Liver (tissue), 9 donors: ENCODE results near the gene SCUBE3. TPM values are rescaled to one million over a fixed set of nuclear protein-coding genes. Genes with fewer than 3 reads are reported as not detected.

Experiments used
- DNase-seq: peaks from one replicate; pipeline ENCODE4 v3.0.0-alpha.2; 2017; ENCODE audit warnings: low spot score
- H3K27ac ChIP-seq, 2 donors: one replicate each; pipeline ENCODE4 v1.7.0; 2013; ENCODE audit warnings: inconsistent platforms in 2 of 2, low read length in 2 of 2, control low read depth in 1 of 2, low read depth in 1 of 2, mild to moderate bottlenecking in 1 of 2
- H3K27me3 ChIP-seq, 4 donors: one replicate each; pipeline versions ENCODE4 v1.6.1 to v1.7.0; 2013; ENCODE audit warnings: low read length in 3 of 4, inconsistent platforms in 1 of 4, mild to moderate bottlenecking in 1 of 4, moderate library complexity in 1 of 4; ENCODE audit not compliant: control insufficient read depth in 4 of 4, insufficient read depth in 4 of 4
- H3K36me3 ChIP-seq, 4 donors: one replicate each; pipeline versions ENCODE4 v1.6.1 to v1.7.0; 2013; ENCODE audit warnings: low read length in 3 of 4, mild to moderate bottlenecking in 3 of 4, low read depth in 1 of 4, moderate library complexity in 1 of 4; ENCODE audit not compliant: control insufficient read depth in 4 of 4, insufficient read depth in 3 of 4
- H3K4me1 ChIP-seq, 4 donors: one replicate each; pipeline versions ENCODE4 v1.6.1 to v1.7.0; 2013; ENCODE audit warnings: low read length in 3 of 4, mild to moderate bottlenecking in 3 of 4, moderate library complexity in 1 of 4; ENCODE audit not compliant: control insufficient read depth in 4 of 4, insufficient read depth in 4 of 4
- H3K4me3 ChIP-seq, 3 donors: one replicate each; pipeline versions ENCODE4 v1.6.1 to v1.7.0; 2013; ENCODE audit warnings: low read length in 3 of 3, control low read depth in 1 of 3, low read depth in 1 of 3, mild to moderate bottlenecking in 1 of 3
- H3K9ac ChIP-seq, 2 donors: one replicate each; pipeline ENCODE4 v1.7.0; 2013; ENCODE audit warnings: low read length in 2 of 2, mild to moderate bottlenecking in 2 of 2, moderate library complexity in 2 of 2, control low read depth in 1 of 2, low read depth in 1 of 2
- H3K9me3 ChIP-seq, 4 donors: one replicate each; pipeline versions ENCODE4 v1.6.1 to v1.7.0; 2013; ENCODE audit warnings: low read length in 3 of 4; ENCODE audit not compliant: control insufficient read depth in 4 of 4
- ATF3 ChIP-seq: IDR thresholded peaks from 2 replicates; pipeline ENCODE4 v1.6.1; 2016; ENCODE audit warnings: antibody characterized with exemption
- CTCF ChIP-seq: fragments of 150-350 bp; IDR thresholded peaks from 2 replicates; pipeline ENCODE4 v1.5.1; 2017; ENCODE audit warnings: improper control_type of control experiment, low read depth, low read length; ENCODE audit not compliant: missing input control
- EGR1 ChIP-seq, 2 donors: IDR thresholded peaks; 2 replicates each; pipeline ENCODE4 v1.6.1; 2016 to 2018; ENCODE audit warnings: antibody characterized with exemption in 2 of 2, low read depth in 2 of 2
- FOXA1 ChIP-seq: IDR thresholded peaks from 2 replicates; pipeline ENCODE4 v1.6.1; 2016; ENCODE audit warnings: antibody characterized with exemption
- FOXA2 ChIP-seq: IDR thresholded peaks from 2 replicates; pipeline ENCODE4 v1.6.1; 2016; ENCODE audit warnings: antibody characterized with exemption
- GABPA ChIP-seq, 2 donors: IDR thresholded peaks in 1 of 2; conservative IDR thresholded peaks in 1 of 2; 2 replicates each; pipeline ENCODE4 v1.6.1; 2016; ENCODE audit warnings: antibody characterized with exemption in 2 of 2, mild to moderate bottlenecking in 1 of 2, moderate library complexity in 1 of 2
- HNF4A ChIP-seq, 2 donors: conservative IDR thresholded peaks; 2 replicates each; pipeline ENCODE4 v1.6.1; 2016; ENCODE audit warnings: antibody characterized with exemption in 2 of 2, mild to moderate bottlenecking in 2 of 2
- HNF4G ChIP-seq: IDR thresholded peaks from 2 replicates; pipeline ENCODE4 v1.6.1; 2016; ENCODE audit warnings: antibody characterized with exemption
- JUND ChIP-seq, 2 donors: IDR thresholded peaks; 2 replicates each; pipeline ENCODE4 v1.6.1; 2016; ENCODE audit warnings: antibody characterized with exemption in 2 of 2
- MAX ChIP-seq: IDR thresholded peaks from 2 replicates; pipeline ENCODE4 v1.6.1; 2016; ENCODE audit warnings: antibody characterized with exemption
- NR2F2 ChIP-seq: IDR thresholded peaks from 2 replicates; pipeline ENCODE4 v1.6.1; 2016; ENCODE audit warnings: antibody characterized with exemption
- RAD21 ChIP-seq, 2 donors: IDR thresholded peaks; 2 replicates each; pipeline ENCODE4 v1.6.1; 2016; ENCODE audit warnings: antibody characterized with exemption in 2 of 2, mild to moderate bottlenecking in 2 of 2
- RXRA ChIP-seq, 2 donors: IDR thresholded peaks; 2 replicates each; pipeline ENCODE4 v1.6.1; 2017 to 2018; ENCODE audit warnings: antibody characterized with exemption in 2 of 2, mild to moderate bottlenecking in 1 of 2
- SP1 ChIP-seq: IDR thresholded peaks from 2 replicates; pipeline ENCODE4 v1.6.1; 2018; ENCODE audit warnings: antibody characterized with exemption, mild to moderate bottlenecking
- TAF1 ChIP-seq: conservative IDR thresholded peaks from 2 replicates; pipeline ENCODE4 v1.6.1; 2016; ENCODE audit warnings: antibody characterized with exemption, mild to moderate bottlenecking
- YY1 ChIP-seq: IDR thresholded peaks from 2 replicates; pipeline ENCODE4 v1.6.1; 2016; ENCODE audit warnings: antibody characterized with exemption, mild to moderate bottlenecking
- WGBS: extraction: QIAGEN DNeasy Blood & Tissue Kit; methylation state at CpG from one replicate; pipeline ENCODE4 v1.1.7; 2013; 5-methylcytosine and 5-hydroxymethylcytosine counted together
- polyA plus RNA-seq, 2 donors: library from polyadenylated mRNA; stranded (reverse) in 1 of 2; unstranded in 1 of 2; fragments of 200-250 nt in 1 of 2; fragments of >200 nt in 1 of 2; fragmentation: Nextera tagmentation in 1 of 2; extraction: Ambion mirVana in 1 of 2; gene quantifications; one replicate each; pipeline versions ENCODE4 v1.2.1 to v1.2.3, GENCODE V29; 2013 to 2015
- total RNA-seq, 2 donors: library from RNA; depleted of rRNA; stranded (reverse); fragments of >200 nt; gene quantifications; one replicate each; pipeline ENCODE4 v1.2.3, GENCODE V29; 2014
- TF ChIP-seq, protein P1 (sequence below): IDR thresholded peaks from 2 replicates; pipeline ENCODE4 v1.6.1; 2016; ENCODE audit warnings: antibody characterized with exemption
- TF ChIP-seq, protein P2 (sequence below): IDR thresholded peaks from 2 replicates; pipeline ENCODE4 v1.6.1; 2016; ENCODE audit warnings: antibody characterized with exemption, mild to moderate bottlenecking
- donor health status: healthy.
- donor health status: healthy.
- donor health status: healthy.
- donor health status: healthy.
- donor health status: healthy.

The SCUBE3 gene
- total and polyA plus RNA-seq, 4 donors, result 0.03 to 0.09 (median 0.07) TPM

DNA sequence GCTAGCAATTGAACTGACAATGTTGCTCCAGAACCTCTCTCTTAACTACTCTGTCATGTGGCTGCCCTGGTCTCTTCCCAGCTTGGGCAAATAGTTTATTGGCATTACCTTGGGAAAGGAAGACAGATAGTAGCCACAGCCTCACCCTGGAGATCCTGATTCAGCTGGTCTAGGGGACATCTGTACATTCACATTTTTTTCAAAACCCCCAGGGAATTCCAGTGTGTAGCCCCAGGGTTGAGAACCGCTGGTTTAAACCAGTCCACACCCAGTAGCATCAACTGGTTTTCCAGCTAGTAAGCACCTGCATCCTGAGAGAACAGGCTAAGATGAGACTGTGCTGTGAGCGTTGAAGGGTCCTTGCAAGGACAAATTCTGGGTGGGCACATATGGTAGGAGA is 9.6 kb downstream of the SCUBE3 start (continued):
- TF ChIP-seq EGR1 (IDR thresholded peaks at IDR 0.05; ENCODE audit: low read depth in 2 of 2), result no peak

DNA sequence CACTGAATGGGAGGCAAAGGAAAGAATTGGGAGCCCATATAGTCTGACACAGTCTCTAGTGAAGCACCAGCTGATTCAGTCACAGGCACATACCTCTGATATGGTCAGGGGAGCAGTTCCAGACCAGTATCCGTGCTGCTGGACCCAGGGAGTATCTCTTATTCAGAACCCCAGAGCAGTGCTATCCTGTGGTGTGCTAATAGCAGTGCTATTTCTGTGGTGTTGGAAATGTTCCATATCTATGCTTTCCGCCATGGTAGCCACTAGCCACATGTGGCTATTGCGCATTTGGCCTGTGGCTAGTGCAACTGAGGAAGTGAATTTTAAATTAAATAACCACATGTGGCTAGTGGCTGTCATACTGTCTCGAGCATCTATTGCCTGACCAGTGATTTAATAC is 11.0 kb downstream of the SCUBE3 start:
- Histone ChIP-seq H3K4me1 (no peaks in the 10 kb centered on the region), H3K27ac (no peak overlapping the region), H3K9me3 (no peaks in the 10 kb centered on the region), H3K9ac (no peak overlapping the region), H3K27me3 (no peaks in the 10 kb centered on the region), H3K36me3 (no peaks in the 10 kb centered on the region), H3K4me3 (no peak overlapping the region)
- TF ChIP-seq SP1 (no peak), FOXA1 (no peak), GABPA (IDR thresholded peaks at IDR 0.05 in 1 of 2, conservative IDR thresholded peaks at IDR 0.05 in 1 of 2) (no peak), EGR1 (IDR thresholded peaks at IDR 0.05; ENCODE audit: low read depth in 2 of 2) (no peak), MAX (no peak), JUND (IDR thresholded peaks at IDR 0.05) (no peak), RAD21 (IDR thresholded peaks at IDR 0.05) (no peak), FOXA2 (no peak), HNF4A (conservative IDR thresholded peaks at IDR 0.05) (no peak), CTCF (no peak)
- WGBS, result 88% methylated on average over 4 of the region's 4 CpGs
- no peak for DNase-seq

- Histone ChIP-seq H3K9ac (no peak overlapping the region), H3K4me3 (no peak overlapping the region), H3K27me3 (no peaks in the 10 kb centered on the region), H3K27ac (no peak overlapping the region), H3K9me3 (no peaks in the 10 kb centered on the region), H3K4me1 (peaks cover 0 to 13% (median 5%) of the 10 kb centered on the region in 4 donors), H3K36me3 (no peaks in the 10 kb centered on the region)
- WGBS, result 98% methylated on average over 6 of the region's 6 CpGs
- no peak for DNase-seq
- TF ChIP-seq, protein P1, sequence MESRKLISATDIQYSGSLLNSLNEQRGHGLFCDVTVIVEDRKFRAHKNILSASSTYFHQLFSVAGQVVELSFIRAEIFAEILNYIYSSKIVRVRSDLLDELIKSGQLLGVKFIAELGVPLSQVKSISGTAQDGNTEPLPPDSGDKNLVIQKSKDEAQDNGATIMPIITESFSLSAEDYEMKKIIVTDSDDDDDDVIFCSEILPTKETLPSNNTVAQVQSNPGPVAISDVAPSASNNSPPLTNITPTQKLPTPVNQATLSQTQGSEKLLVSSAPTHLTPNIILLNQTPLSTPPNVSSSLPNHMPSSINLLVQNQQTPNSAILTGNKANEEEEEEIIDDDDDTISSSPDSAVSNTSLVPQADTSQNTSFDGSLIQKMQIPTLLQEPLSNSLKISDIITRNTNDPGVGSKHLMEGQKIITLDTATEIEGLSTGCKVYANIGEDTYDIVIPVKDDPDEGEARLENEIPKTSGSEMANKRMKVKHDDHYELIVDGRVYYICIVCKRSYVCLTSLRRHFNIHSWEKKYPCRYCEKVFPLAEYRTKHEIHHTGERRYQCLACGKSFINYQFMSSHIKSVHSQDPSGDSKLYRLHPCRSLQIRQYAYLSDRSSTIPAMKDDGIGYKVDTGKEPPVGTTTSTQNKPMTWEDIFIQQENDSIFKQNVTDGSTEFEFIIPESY, result no peak
- TF ChIP-seq SP1 (no peak), GABPA (IDR thresholded peaks at IDR 0.05 in 1 of 2, conservative IDR thresholded peaks at IDR 0.05 in 1 of 2) (no peak), EGR1 (IDR thresholded peaks at IDR 0.05; ENCODE audit: low read depth in 2 of 2) (no peak), RAD21 (IDR thresholded peaks at IDR 0.05) (no peak), HNF4A (conservative IDR thresholded peaks at IDR 0.05) (no peak), FOXA1 (no peak), HNF4G (no peak), CTCF (no peak), ATF3 (no peak), NR2F2 (no peak), RXRA (IDR thresholded peaks at IDR 0.05) (no peak), JUND (IDR thresholded peaks at IDR 0.05) (no peak), TAF1 (no peak), FOXA2 (no peak), YY1 (no peak), MAX (no peak)
- TF ChIP-seq, protein P2, sequence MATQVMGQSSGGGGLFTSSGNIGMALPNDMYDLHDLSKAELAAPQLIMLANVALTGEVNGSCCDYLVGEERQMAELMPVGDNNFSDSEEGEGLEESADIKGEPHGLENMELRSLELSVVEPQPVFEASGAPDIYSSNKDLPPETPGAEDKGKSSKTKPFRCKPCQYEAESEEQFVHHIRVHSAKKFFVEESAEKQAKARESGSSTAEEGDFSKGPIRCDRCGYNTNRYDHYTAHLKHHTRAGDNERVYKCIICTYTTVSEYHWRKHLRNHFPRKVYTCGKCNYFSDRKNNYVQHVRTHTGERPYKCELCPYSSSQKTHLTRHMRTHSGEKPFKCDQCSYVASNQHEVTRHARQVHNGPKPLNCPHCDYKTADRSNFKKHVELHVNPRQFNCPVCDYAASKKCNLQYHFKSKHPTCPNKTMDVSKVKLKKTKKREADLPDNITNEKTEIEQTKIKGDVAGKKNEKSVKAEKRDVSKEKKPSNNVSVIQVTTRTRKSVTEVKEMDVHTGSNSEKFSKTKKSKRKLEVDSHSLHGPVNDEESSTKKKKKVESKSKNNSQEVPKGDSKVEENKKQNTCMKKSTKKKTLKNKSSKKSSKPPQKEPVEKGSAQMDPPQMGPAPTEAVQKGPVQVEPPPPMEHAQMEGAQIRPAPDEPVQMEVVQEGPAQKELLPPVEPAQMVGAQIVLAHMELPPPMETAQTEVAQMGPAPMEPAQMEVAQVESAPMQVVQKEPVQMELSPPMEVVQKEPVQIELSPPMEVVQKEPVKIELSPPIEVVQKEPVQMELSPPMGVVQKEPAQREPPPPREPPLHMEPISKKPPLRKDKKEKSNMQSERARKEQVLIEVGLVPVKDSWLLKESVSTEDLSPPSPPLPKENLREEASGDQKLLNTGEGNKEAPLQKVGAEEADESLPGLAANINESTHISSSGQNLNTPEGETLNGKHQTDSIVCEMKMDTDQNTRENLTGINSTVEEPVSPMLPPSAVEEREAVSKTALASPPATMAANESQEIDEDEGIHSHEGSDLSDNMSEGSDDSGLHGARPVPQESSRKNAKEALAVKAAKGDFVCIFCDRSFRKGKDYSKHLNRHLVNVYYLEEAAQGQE, result no peak
Observed at GRCh38 chr6:35228481-35228880, 14.7 kb downstream of the SCUBE3 start.
